SU-DHL-6 (cell line): ENCODE results near the gene PLXND1.

Experiments
- H2AFZ ChIP-seq: fragments of 200-600 bp; sonication (generic); 2 replicates; pipeline ENCODE4 v1.6.1; 2014; ENCODE audit warnings: low read depth, mild to moderate bottlenecking, moderate library complexity, mixed read lengths, antibody characterized with exemption, low read length; ENCODE audit not compliant: severe bottlenecking
- H3F3A ChIP-seq: fragments of 200-600 bp; shearing (Covaris generic); 2 replicates; pipeline ENCODE4 v1.6.0; 2016; ENCODE audit warnings: antibody characterized with exemption, mild to moderate bottlenecking; ENCODE audit not compliant: insufficient read depth
- H3K27ac ChIP-seq: fragments of 200-600 bp; sonication (generic); 2 replicates; pipeline ENCODE4 v1.5.1; 2016; ENCODE audit warnings: low read depth, mild to moderate bottlenecking, low read length, moderate library complexity, mixed read lengths
- H3K27me3 ChIP-seq: fragments of 200-600 bp; sonication (generic), shearing (Covaris generic); 2 replicates; pipeline ENCODE4 v1.6.0; 2014; ENCODE audit warnings: mild to moderate bottlenecking, low read length
- H3K36me3 ChIP-seq: fragments of 200-600 bp; sonication (generic); 2 replicates; pipeline ENCODE4 v1.6.1; 2014; ENCODE audit warnings: mild to moderate bottlenecking, low read length, mixed read lengths
- H3K4me2 ChIP-seq: fragments of 300-600, 200-600 bp; shearing (Covaris generic), sonication (generic); 2 replicates; pipeline ENCODE4 v1.6.0; 2014; ENCODE audit warnings: low read length, low read depth, mild to moderate bottlenecking; ENCODE audit not compliant: poor library complexity, severe bottlenecking
- H3K4me3 ChIP-seq: fragments of 200-600 bp; sonication (generic); 2 replicates; pipeline ENCODE4 v1.5.1; 2014; ENCODE audit warnings: antibody characterized with exemption, low read length, mild to moderate bottlenecking, mixed read lengths; ENCODE audit not compliant: insufficient read depth, poor library complexity, severe bottlenecking
- H3K79me2 ChIP-seq: fragments of 200-600 bp; sonication (generic); 2 replicates; pipeline ENCODE4 v1.6.1; 2014; ENCODE audit warnings: mild to moderate bottlenecking, low read length, moderate library complexity; ENCODE audit not compliant: insufficient read depth
- H3K9ac ChIP-seq: fragments of 200-600 bp; sonication (generic); 2 replicates; pipeline ENCODE4 v1.7.0; 2014; ENCODE audit warnings: mild to moderate bottlenecking, low read length
- H3K9me2 ChIP-seq: fragments of 200-600 bp; sonication (generic); replicated peaks from 2 replicates; pipeline ENCODE4 v1.6.1; 2014; ENCODE audit warnings: low read length; ENCODE audit not compliant: insufficient read depth
- H3K9me3 ChIP-seq: fragments of 200-600 bp; sonication (generic); 2 replicates; pipeline ENCODE4 v1.6.1; 2014; ENCODE audit warnings: low read length, mixed read lengths; ENCODE audit not compliant: insufficient read depth
- H4K20me1 ChIP-seq: fragments of 200-600 bp; sonication (generic); 2 replicates; pipeline ENCODE4 v1.6.1; 2014; ENCODE audit warnings: low read depth, mild to moderate bottlenecking, antibody characterized with exemption, low read length, moderate library complexity, mixed read lengths
- EZH2phosphoT487 ChIP-seq: fragments of 200-600 bp; sonication (generic), shearing (Covaris generic); conservative IDR thresholded peaks from 2 replicates; pipeline ENCODE4 v1.6.1; 2018; ENCODE audit warnings: mild to moderate bottlenecking, antibody characterized with exemption, low read length, moderate library complexity, mixed read lengths
- TF ChIP-seq, protein P1 (sequence below): fragments of 200-600 bp; sonication (generic); IDR thresholded peaks from one replicate; pipeline ENCODE4 v1.5.1; 2017; ENCODE audit warnings: antibody characterized with exemption, mild to moderate bottlenecking, low read length, moderate library complexity; ENCODE audit not compliant: insufficient read depth, poor library complexity, severe bottlenecking

PLXND1 gene

DNA sequence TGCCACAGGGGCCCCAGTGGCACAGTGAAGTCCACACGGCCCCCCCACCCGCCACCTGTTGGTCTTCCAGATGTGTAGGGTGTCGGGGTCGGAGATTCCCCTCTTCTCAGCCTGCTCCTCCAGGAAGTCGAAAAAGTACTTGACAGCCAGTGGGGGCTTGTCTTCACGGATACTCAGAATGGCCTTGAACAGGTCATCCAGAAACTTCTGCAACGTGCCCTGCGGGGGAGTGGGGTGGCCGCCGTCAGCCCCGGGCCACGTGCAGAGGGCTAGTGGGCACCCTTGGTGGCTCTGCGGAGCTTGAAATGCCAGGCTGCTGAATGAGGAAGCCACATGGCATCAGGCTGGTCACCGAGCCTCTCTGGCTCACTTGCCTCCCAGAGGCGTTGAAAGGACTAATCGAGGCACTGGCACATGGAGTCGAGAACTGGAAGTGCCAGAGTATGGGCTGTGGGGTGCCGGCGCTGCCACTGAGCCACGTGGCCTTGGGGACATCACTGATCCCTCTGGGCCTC is 46.9 kb downstream of the PLXND1 start:
- Histone ChIP-seq H3K27ac (no peak overlapping the region), H3K36me3 (no peaks in the 10 kb centered on the region), H3K4me2 (no peak overlapping the region)

DNA sequence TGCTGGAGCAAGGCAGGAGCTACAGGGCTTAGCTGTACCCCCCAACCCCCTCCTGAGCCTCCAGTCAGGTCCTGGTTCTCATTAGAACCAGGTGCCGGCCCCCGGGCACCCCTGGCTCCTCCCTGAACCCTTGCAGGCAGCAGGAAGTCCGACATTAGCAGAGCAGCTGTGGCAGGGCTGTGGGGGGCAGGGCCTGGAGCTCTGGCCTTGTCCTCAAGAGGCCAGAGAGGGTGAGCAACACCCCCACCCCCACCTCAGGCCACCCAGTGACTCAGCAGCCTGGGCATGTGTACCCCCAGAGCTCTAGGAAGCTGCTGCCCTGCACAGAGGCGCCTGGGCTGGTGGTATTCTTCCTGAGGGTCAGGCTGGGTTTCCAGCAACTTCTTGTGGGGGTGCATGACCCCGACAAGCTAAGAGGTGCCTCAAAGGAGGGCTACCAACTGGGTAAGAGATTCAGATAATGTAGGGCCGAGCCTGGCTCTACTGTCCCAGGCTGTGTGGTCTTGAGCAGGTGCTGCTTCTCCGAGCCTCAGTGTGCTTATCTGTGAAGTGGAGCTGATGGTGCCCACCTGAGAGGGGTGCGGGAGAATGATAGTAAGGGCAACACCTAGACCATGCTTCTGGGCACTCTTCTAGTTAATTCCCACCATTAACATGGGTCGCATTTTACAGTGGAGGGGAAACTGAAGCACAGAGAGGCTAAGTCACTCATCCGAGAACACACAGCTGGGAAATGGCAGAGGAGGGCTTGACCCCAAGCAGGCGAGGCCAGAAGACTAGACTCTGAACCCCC is 47.5 kb downstream of the PLXND1 start:
- Histone ChIP-seq H2AFZ (no peak overlapping the region), H3F3A (no peaks in the 10 kb centered on the region), H3K27ac (no peak overlapping the region), H3K9ac (no peak overlapping the region), H3K9me3 (no peaks in the 10 kb centered on the region), H3K4me2 (no peak overlapping the region), H3K27me3 (no peaks in the 10 kb centered on the region), H3K79me2 (no peaks in the 10 kb centered on the region), H3K9me2 (no peaks in the 10 kb centered on the region), H3K4me3 (no peak overlapping the region), H3K36me3 (no peaks in the 10 kb centered on the region), H4K20me1 (no peaks in the 10 kb centered on the region)
- TF ChIP-seq, protein P1, sequence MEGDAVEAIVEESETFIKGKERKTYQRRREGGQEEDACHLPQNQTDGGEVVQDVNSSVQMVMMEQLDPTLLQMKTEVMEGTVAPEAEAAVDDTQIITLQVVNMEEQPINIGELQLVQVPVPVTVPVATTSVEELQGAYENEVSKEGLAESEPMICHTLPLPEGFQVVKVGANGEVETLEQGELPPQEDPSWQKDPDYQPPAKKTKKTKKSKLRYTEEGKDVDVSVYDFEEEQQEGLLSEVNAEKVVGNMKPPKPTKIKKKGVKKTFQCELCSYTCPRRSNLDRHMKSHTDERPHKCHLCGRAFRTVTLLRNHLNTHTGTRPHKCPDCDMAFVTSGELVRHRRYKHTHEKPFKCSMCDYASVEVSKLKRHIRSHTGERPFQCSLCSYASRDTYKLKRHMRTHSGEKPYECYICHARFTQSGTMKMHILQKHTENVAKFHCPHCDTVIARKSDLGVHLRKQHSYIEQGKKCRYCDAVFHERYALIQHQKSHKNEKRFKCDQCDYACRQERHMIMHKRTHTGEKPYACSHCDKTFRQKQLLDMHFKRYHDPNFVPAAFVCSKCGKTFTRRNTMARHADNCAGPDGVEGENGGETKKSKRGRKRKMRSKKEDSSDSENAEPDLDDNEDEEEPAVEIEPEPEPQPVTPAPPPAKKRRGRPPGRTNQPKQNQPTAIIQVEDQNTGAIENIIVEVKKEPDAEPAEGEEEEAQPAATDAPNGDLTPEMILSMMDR: no peak
- TF ChIP-seq EZH2phosphoT487: no peak

More for the DNA sequence above, 46.9 kb downstream of the PLXND1 start:
- H2AFZ ChIP-seq: no peak overlapping the region
- TF ChIP-seq, protein P1: no peak
- H3K9me3 ChIP-seq: no peaks in the 10 kb centered on the region
- H3K9me2 ChIP-seq: no peaks in the 10 kb centered on the region
- H3F3A ChIP-seq: no peaks in the 10 kb centered on the region
- no peak overlapping the region for H3K4me3 ChIP-seq
- H3K9ac ChIP-seq: no peak overlapping the region
- no peaks in the 10 kb centered on the region for H3K27me3 ChIP-seq
- no peaks in the 10 kb centered on the region for H3K79me2 ChIP-seq
- H4K20me1 ChIP-seq: no peaks in the 10 kb centered on the region

DNA sequence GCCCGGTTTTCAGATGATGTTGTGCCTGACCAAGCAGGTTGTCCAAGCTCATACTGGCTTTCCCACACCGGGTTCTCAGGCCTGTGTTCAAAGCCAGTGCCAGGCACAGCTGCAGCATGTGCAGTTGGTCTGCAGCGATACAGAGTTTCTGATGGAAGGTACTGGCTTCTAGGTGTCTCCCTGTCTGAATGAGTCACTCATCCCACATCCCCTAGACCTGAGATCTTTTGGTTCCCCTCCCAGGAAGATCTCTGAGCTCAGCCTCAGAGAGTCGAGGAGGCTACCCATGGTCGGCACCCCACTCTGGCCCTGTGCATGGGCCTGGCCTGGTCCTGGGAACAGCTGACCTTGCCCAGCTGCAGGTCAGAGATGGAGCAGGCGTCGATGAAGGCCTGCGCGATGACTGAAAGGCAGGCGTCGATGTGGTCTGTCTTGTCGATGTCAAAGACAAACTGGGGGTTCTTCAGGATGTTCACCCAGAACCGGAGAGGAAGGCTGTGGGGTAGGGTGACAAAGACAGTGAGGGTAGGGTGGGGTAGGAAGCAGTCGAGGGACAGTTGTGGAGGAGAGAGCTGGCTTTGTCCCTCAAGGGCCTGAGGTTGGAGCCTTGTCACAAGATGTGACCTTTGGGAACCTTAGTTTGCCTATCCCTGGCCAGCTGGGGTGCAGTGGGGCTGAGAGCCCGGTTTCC is 48.2 kb downstream of the PLXND1 start:
- TF ChIP-seq EZH2phosphoT487: no peak
- TF ChIP-seq, protein P1: no peak
- Histone ChIP-seq H4K20me1 (no peaks in the 10 kb centered on the region), H3K4me3 (no peak overlapping the region), H3K79me2 (no peaks in the 10 kb centered on the region), H3K27me3 (no peaks in the 10 kb centered on the region), H3K36me3 (no peaks in the 10 kb centered on the region), H3K9ac (no peak overlapping the region), H3F3A (no peaks in the 10 kb centered on the region), H3K4me2 (no peak overlapping the region), H3K27ac (no peak overlapping the region), H3K9me3 (no peaks in the 10 kb centered on the region), H2AFZ (no peak overlapping the region), H3K9me2 (no peaks in the 10 kb centered on the region)
